HG03039 (cell line): ENCODE measurements around the gene ME3.

ENCODE experiments used
- ATAC-seq: cut with Tn5 transposase; IDR thresholded peaks from one replicate; pipeline ENCODE4 v1.9.1; 2021; ENCODE audit warnings: mild to moderate bottlenecking, moderate library complexity; ENCODE audit not compliant: unreplicated experiment

Gene ME3

DNA sequence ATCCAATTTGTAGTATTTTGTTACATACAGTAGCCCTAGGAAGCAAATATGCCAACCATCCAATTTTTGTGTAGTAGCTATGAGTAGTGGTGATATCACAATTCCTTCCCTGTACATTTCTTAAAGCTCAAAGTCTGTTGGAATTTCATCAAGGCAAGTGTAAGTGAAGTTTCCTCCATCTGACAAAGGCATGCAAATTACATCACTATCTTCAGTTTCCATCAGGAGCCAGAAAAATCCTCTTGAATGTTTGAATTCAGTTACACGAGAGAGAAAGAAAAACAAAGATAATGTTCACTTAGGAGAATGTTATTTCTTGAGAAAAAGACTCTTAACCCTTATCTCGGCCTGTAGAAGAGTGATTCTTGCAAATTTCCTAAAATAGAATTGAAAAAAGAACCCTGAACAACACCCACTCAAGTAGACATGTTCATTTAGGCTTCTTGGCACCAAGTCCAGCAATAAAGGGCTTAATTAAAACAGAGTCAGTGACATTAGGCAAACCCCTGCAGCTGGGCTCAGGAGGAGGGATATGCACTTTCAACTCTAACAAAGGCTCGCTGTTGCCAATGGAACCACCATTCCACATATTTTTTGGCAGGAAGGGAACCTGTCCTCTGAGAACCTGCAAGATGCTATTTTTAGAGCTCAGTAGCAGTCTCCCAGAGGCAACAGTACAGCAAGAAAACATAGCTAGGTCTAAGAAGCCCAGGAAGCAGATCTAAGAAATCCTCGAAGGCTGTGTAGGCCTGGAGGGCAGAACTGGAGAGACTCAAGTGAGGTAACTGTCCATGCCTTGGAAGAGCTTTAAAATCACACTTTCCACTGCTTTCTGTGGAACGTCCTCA is 153.1 kb downstream of the ME3 start:
- no peak for ATAC-seq

DNA sequence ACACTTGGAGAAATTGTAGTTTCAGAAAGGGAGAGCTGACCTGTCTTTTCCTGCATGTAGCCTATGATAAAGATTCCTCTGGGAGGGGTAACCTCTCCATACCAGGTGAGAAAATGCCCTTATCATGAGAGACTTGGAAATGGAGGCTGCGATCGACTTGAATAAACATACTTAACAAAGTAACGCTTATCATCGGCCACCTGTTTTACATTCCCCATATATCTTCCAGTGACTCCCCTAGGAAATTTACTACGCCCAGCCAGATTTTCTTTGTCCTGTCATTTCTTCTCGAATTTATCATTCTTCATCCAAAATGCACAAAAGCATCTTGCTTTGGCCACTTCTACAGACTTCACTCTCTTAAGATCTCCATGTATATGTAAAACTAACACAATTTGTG is 154.2 kb downstream of the ME3 start:
- no peak for ATAC-seq

DNA sequence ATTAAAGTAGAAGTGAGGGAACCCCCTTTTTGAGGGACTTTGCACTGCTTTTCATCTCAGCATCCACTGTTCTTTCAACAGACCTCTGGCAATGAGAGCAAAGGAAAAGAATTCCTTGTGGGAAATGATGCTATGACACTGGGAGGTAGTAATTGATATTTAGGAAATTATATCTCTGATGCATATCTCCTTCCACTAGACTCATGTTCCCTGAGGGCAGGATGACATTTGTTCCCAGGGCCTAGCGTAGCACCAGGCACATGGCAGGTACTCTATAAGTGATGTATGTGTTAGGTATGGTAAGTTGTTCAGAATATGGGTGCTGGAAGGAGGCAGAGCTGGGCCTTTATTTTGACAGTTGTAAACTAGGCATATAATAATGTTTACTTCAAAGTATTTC is 154.9 kb downstream of the ME3 start:
- ATAC-seq = no peak

DNA sequence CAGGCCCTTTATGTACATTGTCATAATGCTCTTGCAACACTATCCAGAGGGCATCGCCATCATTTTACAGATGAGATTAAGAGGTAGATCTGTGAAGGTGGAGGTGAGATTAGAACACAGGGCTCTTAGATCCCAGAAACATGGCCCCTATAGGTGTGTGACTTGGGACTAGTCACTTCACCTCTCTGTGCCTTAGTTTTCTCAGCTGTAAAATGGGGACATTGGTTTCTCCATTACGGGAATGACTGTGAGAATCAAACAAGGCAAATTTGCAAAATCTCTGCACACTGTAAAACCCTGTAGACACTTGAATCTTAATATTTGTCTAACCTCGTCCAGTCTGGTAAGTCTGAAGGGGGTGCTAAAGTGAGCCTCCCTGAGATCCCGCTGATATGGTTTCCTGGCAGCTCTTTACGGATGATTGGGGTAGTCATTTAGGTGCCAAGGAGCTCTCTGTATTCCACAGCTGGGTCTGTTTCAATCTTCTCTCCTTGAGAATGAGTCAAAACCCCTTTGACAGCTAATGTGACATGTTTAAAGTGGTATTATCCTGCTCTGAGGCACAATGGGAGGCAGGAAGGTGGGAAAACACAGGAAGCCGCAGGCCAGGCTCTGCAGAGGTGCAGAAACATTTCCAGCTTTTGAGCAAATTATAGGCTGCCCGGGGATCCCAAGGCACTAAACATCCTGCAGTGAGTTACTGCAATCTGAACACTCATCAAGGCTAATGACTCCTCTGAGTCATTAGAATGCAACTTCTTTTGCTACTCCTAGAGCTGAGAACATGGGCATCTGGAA is 156.9 kb downstream of the ME3 start:
- ATAC-seq = no peak

DNA sequence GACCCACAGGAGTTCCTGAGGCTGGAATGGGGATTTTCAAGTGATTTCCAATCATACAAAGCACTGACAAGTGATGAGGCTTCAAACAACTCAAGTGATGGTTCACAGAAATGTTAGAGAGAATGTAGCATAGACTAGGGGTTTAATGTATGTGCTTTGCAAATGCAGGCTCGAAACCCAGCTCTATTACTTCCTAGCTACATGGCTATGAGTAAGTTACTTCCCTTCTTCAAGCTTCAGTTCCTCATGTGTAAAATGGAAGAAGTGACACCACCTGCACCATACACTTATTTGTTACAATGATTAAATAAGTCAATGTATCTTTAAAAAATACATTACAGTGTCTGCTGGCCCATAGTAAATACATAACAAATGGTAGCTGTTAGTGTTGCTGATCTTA is 158.0 kb downstream of the ME3 start:
- no peak for ATAC-seq

DNA sequence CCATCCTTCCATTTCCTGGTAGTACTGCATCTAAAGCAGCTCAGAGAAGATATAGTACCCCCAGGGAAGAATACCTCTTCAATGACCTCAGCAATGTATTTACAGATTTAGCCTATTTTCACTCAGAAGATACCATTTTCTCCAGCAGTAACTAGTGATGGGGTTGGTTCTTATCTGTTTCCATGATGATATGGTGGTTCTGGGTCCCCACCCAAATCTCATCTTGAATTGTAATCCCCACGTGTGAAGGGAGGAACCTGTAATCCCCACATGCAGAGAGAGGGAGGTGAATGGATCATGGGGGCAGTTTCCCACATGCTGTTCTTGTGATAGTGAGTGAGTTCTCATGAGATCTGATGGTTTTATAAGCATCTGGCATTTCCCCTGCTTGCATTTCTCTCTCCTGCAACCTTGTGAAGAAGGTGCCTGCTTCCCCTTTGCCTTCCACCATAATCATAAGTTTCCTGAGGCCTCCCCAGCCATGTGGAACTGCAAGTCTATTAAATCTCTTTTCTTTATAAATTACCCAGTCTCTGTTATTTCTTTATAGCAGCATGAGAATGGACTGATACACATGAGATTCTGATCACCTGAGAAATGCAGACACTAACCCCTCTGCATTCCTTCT is 158.6 kb downstream of the ME3 start:
- ATAC-seq = no peak

DNA sequence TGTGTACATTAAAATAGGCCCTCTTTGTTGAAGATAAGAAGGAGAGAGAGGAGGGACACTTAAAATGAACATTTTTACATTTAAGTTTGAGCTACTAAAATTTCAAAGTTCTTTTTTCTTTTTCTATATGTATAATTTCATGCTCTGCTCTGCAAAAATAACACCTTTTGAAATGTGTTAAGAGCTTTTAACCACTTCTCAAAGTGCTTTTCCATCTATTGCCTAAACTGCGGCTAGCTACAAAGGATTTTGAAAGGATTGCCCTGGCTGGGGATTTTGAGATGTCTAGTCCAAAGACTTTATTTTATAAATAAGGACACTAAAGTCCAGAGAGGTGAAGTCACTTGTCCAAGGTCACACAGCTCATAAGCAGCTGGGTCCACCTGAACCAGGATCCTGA is 159.3 kb downstream of the ME3 start:
- no peak for ATAC-seq

DNA sequence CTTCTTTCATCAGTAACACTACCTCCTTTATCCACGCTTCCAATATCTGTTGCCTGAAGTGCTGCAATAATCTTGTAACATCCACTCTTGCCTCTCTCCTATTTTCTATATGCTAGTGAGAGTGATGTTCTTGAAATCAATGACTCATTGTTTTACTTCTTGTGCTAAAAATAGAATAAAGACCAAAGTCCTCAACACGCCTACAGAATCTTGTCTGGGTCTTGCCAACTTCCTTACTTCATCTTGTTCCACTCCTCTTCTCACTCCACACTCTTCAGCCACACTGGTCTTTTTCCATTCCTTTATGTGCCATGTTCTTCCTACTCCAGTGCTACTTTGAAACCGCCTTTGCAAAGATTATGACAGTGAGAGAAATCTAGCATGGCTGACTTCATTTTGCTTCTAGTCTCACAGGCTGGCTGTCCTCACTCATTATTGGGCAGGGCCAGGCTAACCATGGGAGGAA is 161.3 kb downstream of the ME3 start:
- ATAC-seq = no peak

DNA sequence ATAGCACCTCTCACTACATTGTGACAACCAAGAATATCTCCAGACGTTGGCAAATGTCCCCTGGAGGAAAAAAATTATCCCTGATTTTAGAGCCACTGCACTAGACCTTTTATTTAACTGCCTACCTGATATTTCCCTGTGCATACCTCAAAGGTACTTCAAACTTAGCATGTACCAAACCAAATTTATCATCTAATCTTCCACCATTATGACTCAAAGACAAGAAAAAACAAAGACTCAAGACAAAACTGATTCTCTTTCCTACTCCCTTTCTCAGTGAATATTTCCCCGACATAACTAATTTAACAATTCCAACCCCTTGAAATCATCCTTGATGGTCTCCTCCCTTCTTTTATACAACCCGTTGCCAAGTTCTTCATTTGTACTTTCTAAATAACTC is 161.7 kb downstream of the ME3 start:
- ATAC-seq = no peak

DNA sequence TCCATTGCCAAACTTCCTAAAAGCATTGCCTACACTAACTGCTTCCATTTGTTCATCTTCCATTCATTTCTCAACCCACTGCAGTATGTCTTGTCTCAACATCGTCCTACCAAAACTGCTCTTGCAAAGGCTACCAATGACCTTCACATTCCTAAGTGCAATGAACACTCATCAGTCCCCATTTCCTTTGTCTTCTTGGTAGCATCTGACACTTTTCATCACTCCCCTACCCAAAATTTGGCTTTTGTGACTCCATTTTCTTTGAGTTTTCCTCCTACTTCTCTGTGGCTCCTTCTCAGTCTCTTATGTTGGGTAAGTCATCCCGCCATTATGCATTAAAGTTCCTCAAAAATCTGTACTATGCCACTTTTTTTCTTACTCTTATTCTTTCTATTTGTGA is 162.3 kb downstream of the ME3 start:
- ATAC-seq = no peak

DNA sequence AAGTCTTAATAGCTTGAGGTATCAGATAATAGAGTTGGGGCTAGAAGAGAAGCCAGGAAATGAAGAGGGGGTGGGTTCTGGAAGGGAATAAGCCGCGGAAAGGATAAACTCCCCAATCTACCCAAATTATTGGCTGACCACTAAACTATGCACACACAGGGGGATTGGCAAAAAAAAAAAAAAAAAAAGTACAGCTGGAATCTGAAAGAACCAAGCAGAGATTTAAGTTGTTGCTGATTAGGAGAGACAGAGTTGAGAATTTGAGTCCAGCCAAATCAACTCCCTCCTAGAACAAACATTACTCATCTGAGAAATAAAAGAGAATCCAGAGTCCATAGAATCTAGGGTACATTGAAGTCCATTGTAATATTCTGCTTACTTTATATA is 162.8 kb downstream of the ME3 start:
- no peak for ATAC-seq

DNA sequence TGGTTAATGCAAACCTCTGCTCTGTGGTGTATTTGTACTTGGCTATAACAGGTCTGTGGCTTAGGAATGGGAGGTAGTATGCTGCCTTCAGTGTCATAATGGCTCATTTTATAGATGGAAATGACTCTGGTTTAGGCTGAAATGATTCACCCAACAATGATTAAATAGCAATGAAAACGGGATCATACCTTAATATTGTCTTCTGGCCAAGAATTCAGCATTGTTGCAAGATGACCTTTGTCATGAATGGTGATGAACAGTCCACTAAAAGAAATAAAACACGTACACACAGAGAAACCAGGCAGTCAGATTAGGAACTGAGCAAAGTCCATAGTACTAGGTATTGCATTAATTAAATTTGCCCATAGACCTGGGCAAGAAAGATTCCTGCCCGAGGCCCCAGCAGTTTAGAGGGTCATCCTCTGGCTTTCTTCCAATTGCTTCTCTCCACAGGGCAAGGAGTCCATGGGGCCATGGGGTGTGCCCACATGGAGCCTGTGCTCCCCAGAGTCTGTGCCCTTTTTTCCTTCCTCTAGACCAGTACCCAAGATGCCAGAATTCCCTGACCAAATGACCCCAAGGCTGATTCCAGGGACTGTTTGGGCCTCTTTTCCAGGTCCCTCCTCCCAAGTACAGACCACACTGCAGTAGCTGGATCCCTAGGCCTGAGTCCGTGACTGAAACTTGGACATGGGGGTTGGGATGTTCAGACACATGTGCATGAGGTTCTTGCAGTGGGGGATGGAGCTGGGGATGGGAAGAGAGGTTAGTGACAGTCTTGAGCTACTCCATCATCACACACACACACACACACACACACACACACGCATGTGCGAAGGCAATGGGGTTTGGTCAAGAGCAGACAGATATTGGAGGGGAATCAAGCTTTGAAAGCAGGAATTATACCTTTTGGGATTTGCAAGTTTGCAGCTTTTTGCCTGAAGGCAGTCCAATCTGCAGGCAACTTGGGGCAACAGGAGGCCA is 163.5 kb downstream of the ME3 start:
- no peak for ATAC-seq

DNA sequence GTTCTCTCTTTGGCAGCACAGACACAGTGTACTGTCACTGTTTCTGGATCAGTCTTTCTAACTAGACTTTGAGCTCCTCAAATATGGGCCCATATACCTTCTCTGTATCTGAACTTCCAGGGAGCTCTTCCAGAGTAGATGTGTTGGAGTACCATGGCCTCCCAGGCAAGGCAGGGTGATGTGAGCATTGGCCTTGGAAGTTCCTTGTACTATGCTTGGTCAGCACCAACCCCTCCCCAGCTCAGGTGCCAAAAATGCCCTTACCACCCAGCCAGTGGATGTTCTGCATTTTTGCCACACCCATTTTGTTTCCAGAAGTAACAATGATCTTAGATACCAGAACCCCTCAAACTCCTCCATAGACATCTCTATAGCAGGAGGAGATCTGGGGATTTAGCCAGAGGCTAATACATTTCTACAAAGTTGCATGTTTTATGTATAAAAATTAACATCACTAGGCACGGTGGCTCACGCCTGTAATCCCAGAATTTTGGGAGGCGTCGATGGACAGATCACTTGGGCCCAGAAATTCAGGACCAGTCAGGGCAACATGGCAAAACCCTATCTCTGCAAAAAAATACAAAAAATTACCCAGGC is 165.1 kb downstream of the ME3 start:
- no peak for ATAC-seq

DNA sequence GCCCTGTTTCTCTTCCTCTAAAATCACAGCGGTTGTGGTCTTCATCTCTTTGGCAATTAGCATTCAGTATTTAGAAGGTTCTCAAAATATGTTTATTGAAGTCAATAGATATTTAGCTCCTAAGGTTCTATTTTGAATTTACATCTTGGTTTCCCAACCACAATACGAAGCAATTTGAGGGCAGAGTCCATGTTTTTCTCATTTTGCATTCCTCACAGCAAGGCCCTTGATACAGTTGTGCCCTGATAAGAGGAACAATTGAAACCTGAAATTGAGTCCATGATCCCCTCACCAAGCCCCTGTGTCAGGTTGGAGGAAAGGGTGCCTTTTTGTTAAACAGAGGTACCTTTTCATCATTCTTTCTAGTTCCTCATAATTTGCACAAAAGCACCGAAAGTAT is 166.2 kb downstream of the ME3 start:
- ATAC-seq = no peak

DNA sequence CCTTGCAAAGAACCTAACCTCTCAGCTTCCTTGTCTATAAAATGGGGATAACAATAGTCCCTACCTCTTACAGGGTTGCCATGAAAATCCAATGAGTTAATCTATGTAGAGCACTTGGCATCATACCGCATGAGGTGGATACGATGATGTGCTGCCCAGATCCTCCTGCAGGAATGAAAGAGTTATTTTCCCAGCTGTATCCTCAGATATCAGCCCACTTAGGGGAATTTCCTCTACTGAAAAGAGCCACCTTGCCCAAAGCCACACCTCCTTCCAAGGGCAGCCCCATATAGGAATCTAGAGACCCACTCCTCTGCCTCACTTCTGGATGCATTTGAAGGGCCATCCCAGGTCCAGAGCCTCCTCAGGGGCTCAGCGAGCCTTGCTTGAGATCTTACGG is 169.3 kb downstream of the ME3 start:
- no peak for ATAC-seq

DNA sequence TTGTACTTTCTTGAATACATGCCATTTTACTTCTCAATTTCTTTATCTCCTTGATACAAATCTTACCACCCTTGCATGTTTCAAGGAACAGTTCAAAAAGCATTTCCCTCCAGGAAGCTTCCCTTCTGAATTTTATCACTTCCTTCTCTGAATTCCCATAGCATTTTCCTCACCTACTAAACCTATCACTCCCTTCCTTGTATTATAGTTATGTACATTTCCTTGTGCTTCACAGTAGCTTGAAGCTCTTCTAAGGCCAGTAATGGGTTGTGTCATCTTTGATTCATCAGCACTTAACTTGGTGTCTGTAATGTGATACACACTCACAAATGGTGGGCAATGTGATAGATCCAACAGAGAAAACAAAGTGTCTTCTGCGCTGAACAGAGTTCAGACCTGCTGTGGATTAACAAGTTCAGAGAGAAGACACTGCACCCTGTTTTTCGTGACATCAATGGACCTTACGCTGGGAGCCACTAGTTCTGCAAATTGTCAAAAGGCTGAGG is 170.2 kb downstream of the ME3 start:
- ATAC-seq = no peak

DNA sequence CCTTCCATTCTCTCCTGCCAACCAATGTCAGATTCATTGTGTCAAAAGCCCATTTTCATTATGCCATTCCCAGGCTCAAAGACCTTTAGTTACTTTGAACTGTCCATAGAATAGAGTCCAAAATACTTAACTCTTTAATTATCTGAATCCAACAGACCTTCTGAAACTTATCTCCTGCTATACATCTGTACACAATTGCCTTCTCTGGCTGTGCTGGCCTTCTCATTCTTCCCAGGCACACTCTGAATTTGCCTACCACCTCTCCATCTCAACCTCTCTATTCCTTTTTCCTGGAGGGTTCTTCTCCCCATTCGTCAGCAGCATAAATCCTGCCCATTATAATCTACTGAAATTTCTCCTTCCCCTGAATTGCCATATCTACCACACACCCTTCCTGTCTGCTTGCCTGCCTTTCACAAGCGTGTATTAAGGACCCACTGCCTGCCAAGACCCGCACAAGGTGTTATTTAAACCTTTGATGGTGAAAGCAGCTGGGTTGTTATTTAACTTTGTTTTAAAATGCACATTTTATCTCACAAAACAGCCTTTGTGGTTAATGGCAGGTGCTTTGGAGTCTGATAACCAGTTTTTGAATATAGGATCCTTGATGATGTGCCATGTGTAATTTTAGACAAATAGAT is 171.8 kb downstream of the ME3 start:
- ATAC-seq = no peak

DNA sequence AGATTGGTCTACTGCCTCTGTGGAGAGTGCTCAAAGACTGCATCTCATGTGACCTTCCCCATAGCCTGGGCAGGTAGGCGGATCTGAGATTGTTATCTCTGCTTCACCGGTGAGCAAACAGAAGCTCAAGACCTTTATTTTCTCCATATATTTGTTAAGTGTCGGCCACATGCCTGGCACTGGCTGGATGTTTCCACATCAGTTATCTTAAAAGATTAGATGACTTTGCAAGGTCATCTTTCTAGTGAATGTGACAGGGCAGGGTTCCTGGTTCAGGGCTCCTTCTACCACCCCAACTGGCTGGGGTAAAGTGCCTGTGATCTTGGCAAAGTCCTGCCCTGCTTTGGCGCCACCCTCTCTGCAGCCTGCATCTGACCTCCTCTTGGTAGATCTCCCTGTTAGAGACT is 172.7 kb downstream of the ME3 start:
- ATAC-seq = no peak

DNA sequence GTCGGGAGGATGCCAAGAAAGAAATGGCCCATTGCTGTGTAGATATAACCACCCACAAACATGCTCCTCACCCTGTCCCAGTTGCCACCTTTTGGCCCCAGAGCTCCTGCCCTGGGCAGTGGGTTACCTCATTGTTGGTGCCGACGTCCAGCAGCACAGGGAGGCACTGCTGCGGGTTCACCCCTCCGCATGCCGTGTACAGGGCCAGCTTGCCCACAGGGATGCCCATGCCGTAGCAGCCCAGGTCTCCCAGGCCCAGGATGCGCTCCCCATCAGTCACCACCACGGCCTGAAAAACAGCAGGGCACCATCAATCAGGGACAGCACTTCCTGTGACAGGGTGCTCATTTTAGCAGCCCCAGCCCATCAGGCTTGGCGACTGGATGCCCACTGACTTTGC is 174.6 kb downstream of the ME3 start:
- no peak for ATAC-seq

DNA sequence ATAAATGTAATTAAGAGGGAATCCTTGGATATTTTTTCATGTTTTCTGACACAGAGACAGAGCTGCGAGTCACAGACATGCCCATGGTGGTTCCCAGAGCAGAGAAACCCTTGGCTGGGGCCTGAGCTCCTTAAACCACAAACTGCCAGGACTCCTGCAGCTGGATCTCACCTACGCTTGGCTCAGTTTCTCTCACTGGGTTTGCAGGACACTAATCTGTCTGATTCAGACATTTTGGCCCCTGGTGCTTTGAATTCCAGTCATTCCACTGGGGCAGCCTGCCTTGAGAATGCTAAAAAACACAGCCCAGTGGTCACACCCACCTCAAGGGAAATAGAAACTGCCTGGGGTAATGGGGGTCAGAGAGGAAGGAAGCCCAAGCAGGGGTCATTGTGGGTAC is 175.1 kb downstream of the ME3 start:
- no peak for ATAC-seq
